Fibroblast of pulmonary artery (primary cell): ENCODE results near the gene SH3GLB1.

Experiments
- DNase-seq: peaks from one replicate; pipeline ENCODE4 v3.0.0-alpha.2; 2010; ENCODE audit warnings: low read depth
- H3K4me3 ChIP-seq: replicated peaks from 2 replicates; pipeline ENCODE4 v1.5.1; 2011; ENCODE audit warnings: low read depth, mild to moderate bottlenecking, control low read depth, low read length, moderate library complexity
- CTCF ChIP-seq: IDR thresholded peaks from 2 replicates; pipeline ENCODE4 v1.5.1; 2011; ENCODE audit warnings: mild to moderate bottlenecking, control low read depth, low read length, inconsistent platforms; ENCODE audit errors: missing control alignments

SH3GLB1 gene

GRCh38 chr1:86765674-86766073 is 61.3 kb downstream of the SH3GLB1 start:
- H3K4me3 ChIP-seq, result no peak overlapping the region
- no peak for TF ChIP-seq CTCF
- no peak for DNase-seq

DNA sequence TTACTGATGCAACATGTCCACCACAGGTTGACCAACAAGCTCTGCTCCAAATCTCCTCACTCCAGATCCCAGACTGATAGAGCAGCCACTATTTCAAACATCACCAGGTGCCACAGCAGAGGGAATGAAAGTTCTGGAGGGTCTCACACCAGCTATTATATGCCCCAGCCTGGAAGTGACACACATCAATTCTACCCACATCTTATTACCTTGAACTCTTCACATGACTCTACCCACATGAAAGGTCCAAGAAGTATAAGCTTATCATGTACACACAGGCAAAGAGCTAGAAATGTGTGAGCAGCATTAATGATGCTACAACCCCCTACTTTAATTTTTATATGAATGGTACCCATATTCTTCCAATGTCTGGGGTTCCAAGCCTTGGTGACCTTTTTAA is 64.2 kb downstream of the SH3GLB1 start:
- H3K4me3 ChIP-seq, result no peak overlapping the region
- no peak for TF ChIP-seq CTCF
- DNase-seq, result no peak

- DNase-seq, result no peak
- TF ChIP-seq CTCF, result no peak
- no peak overlapping the region for H3K4me3 ChIP-seq
Measured at GRCh38 chr1:86769065-86769464, 64.7 kb downstream of the SH3GLB1 start.

DNA sequence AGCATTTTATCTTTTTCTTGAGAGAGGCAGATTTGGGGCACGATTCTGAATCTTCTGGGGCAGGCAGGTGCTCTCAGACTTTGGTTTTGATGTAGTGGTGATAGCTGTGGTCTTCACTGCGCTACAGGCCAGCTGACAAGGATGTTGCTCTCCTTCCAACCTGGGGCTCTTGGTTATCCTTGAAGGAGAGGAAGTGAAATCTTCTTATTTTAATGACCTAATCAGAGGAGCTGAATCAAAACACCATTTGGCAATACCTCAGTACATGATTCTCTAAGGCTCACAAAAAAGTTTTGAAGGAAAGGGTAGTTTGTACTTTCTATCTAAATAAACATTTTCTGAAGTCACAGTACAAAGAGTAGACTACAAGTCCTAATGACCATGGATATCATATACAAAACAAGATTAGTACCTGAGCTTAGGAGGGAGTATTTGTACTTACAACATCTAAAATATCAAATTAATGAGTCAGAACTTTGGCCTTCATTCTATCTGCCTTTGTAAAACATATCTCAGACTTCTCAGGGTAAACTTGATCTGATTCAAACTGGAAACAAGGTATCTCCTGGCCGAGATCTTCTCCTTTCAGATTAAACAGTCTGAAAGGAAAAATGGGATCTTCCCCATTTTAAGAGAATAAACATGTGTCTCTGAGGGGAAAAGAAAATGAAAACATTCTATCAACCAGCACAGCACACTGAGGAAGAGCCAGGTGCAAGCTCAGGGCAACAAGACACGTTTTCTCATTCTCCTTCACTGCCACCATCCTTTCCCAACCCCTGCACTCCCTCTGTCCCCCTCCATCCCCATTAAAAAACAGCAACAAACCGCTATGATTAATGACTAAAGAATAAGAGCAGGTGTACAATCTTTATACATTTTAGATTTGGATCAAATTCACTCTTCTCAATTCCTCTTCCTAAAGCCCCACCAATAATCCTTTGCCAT is 69.2 kb downstream of the SH3GLB1 start:
- no peak for TF ChIP-seq CTCF
- DNase-seq, result no peak
- peak overlapping the region; percentile 0 for H3K4me3 ChIP-seq

DNA sequence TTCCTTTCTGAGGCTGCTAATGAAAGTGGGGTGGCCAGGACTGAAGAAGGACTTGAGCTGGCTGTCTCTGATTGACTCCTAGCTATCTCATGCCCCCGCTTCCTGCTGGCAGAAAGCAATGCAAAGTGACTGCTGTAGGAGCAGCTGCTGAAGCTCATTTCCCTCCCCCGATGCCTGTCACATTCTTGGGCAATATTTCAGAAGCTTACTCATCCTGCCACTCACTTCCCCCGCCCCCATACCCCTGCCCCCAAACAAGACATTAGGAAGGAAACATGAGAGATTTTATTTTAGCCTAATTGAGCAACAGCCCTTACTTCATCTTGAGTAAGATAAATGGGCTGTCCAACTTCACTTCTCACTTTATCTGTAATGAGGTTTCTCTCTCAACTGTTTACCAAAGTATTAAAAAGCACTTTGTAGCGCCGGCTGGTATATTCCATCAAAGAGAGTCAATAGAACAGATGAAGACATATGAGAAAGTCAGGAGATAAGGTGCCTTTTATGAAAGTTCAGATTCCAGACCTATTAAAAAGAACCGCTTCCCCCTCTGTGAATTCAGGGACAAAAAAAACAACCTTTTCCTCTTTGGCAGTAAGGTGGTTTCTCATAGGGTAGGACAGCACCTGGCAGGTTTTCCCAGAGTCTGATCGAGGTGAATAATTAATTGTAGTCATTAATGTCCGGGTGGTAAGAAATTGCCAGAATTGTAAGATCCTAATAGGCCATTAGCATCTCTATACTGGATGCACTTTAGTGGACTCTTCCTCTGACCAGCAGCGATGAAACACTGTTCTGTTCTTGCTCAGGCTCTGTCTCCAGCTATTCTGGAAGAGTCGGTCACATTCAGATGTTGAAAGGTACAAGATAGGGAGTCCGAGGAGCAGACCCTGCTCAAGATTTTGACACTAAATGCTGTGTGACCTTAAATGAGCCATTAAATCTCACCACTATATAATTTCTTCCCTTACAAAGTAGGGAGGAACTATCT is 70.2 kb downstream of the SH3GLB1 start:
- H3K4me3 ChIP-seq, result peak overlapping the region; percentile 0
- TF ChIP-seq CTCF, result no peak
- DNase-seq, result peak; percentile 96

DNA sequence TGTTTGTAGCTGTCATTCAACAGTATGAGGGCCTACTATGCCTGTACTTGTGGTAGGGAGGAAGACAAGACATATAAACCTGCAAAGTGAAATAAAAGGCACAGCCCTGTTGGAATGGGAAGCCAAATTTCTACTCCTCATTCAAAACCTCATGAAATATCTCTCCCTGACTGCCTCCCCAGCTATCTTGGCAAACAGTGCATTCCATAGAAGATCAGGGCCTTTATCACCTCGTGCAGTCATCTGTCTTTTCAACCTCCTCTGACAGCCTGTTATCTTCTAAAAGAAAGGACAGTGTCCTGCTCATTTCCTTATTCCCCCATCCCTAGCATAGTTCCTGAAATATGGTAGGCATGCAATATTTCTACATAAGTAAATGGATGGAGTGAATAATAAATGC is 71.0 kb downstream of the SH3GLB1 start:
- DNase-seq, result no peak
- no peak for TF ChIP-seq CTCF
- H3K4me3 ChIP-seq, result no peak overlapping the region
